GM12891 (cell line): Measurements from ENCODE around the gene CDH13.

Experiments
- DNase-seq: peaks from one replicate; pipeline ENCODE4 v3.0.0; 2011; ENCODE audit warnings: low spot score; ENCODE audit not compliant: insufficient read length
- FAIRE-seq: peaks from 2 replicates; lab custom pipeline; 2011; peaks lifted over from hg19 to GRCh38; lab: Jason Lieb, UNC
- PAX5 ChIP-seq: IDR thresholded peaks from 2 replicates; pipeline ENCODE4 v1.6.1; 2011; ENCODE audit warnings: low read length, moderate library complexity, mild to moderate bottlenecking; ENCODE audit not compliant: insufficient read depth, severe bottlenecking
- POLR2A ChIP-seq: IDR thresholded peaks from 2 replicates; pipeline ENCODE4 v1.6.1; 2011; ENCODE audit warnings: low read depth, low read length, control low read depth
- POLR2AphosphoS5 ChIP-seq: IDR thresholded peaks from 2 replicates; pipeline ENCODE4 v1.6.1; 2011; ENCODE audit warnings: low read depth, low read length, control low read depth
- POU2F2 ChIP-seq: IDR thresholded peaks from 2 replicates; pipeline ENCODE4 v1.6.1; 2011; ENCODE audit warnings: low read depth, mild to moderate bottlenecking, control low read depth, low read length, moderate library complexity
- SPI1 ChIP-seq: IDR thresholded peaks from 2 replicates; pipeline ENCODE4 v1.6.1; 2011; ENCODE audit warnings: low read depth, low read length, control low read depth
- TAF1 ChIP-seq: IDR thresholded peaks from 2 replicates; pipeline ENCODE4 v1.6.1; 2011; ENCODE audit warnings: low read depth, low read length, control low read depth

CDH13 gene

DNA sequence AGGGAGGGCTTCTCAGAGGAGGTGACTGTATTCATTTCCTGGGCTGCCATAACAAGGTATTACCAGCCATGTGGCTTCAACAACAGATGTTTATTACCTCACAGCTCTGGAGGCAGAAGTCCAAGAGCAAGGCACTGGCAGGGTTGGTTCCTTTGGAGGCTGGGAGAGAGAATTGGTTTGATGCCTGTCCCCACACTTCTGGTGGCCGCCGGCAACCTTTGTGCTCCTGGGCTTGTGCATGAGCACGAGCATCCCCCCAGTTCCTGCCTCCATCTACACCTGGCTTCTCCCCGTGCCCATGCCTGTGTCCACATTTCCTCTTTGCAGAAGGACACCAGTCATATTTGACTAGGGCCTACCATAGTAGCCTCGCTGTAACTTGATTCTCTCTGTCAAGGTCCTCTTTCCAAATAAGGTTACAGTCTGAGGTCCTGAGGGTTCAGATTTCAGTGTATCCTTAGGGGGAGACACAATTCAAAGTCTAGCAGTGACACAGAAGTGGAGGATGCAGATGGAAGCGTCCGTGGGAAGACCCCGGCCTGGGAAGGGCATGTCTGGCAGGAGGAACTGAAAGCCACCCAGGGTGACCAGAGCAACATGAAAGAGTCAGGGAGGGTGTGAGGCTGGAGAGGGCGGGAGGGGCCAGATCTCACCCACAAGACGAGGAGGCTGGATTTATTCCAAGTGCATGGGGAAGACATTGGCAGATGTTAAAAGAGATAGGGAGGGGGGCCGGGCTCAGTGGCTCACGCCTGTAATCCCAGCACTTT lies 992.8 kb downstream of the CDH13 start:
- no peak for FAIRE-seq

DNA sequence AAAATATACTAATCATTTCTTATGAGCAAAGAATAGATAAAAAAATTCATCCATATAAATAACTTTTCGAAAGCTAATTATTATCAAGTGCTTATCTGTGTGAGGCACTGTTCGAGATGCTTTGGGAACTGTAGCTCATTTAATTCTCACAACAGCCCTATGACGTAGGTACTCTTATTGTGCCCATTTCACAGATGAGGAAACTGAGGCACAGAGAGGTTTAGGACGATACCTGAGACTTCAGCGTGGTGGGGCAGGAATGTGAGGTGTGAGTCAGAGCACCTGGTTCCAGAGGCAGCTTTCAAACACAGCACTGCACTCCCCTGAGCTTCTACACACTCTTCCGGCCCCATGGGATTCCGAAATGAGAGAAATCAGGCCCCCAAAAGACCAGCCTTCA lies 995.2 kb downstream of the CDH13 start:
- no peak for FAIRE-seq
- no peak for DNase-seq
- no peak for TF ChIP-seq SPI1
- no peak for TF ChIP-seq POLR2AphosphoS5
- TF ChIP-seq PAX5: no peak
- no peak for TF ChIP-seq POU2F2
- TF ChIP-seq TAF1: no peak
- no peak for TF ChIP-seq POLR2A

More for the DNA sequence above, 992.8 kb downstream of the CDH13 start:
- no peak for DNase-seq
- no peak for TF ChIP-seq PAX5

DNA sequence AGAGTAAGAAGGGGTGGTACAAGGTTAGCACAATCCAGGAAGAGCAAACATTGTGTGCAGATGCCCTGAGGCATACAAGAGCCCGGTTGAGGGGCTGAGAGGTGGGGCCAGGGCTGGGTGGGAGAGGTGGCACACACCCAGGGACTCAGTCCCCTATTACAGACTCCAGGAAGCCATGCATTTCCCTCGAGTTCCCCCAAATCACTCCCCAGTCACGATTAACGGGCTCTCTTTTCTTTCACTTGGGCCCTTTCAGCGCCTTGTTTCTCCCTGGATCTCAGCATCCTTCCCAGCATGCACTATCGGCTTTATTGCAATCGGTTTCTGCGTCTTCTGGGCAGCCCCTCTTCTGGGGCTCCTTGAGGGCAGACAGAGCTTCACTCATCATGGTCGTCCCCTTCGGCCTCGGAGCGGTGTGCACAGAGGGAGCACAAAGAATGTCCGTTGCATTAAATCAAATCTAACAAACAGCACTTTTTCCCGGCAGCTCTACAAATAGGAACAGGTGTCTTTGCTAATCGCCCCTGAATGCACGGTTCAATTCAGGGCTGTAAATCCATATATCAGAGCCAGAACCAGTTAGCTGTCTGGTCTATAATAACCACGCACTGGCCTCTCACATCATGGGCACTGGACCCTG lies 996.4 kb downstream of the CDH13 start:
- no peak for DNase-seq
- TF ChIP-seq TAF1 (no peak), POLR2AphosphoS5 (no peak), PAX5 (no peak), POLR2A (no peak), POU2F2 (no peak), SPI1 (no peak)
- FAIRE-seq: no peak

DNA sequence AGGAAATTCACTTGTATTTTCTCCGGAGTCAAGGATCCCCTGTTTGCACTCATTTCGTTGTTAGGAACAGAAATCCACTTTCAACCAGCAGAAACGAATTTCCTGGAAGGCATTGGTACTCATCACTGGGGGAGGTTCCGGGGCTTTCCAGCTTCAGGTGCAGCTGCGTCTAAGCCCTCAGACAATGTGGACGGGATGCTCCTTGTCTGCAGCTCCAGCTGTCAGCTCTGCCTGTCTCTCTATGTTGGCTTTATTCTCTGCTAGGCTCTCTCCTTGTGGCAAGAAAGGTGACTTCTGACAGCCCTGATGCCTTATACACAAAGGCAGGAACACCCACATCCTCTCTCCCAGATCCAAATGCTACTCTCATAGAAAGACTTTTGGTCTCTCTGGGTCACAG lies 997.1 kb downstream of the CDH13 start:
- TF ChIP-seq TAF1 (no peak), SPI1 (no peak), POLR2A (no peak), PAX5 (no peak), POU2F2 (no peak), POLR2AphosphoS5 (no peak)
- DNase-seq: no peak
- FAIRE-seq: no peak

DNA sequence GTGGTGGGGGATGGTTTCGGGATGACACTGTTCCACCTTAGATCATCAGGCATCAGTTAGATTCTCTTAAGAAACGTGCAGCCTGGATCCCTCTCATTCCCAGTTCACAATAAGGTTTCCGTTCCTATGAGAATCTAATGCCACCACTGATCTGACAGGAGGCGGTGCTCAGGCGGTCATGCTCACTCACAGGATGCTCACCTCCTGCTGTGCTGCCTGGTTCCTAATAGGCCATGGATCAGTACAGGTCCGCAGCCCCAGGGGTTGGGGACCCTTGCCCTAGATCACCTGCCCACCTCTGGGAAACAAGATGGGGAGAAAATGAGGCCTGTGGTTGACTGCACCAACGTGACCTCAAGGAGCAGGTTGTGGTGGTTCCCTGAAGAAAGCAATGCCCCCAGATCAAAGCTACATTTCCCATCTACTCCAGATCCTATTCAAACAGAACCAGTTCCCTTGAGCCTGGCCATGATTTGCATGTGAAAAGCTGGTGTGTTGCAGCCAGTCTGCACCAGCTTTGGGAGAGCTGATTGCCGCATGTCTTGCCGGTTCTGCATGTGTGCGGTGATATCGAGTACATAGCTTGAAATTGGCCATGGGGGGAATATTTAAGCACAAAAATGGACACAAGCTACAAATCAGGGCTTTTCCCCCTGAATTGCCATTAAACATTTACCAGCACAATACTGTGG lies 997.8 kb downstream of the CDH13 start:
- no peak for TF ChIP-seq POLR2A
- no peak for TF ChIP-seq POU2F2
- TF ChIP-seq POLR2AphosphoS5: no peak
- TF ChIP-seq TAF1: no peak
- no peak for TF ChIP-seq SPI1
- TF ChIP-seq PAX5: no peak
- FAIRE-seq (no peak), DNase-seq (no peak)

DNA sequence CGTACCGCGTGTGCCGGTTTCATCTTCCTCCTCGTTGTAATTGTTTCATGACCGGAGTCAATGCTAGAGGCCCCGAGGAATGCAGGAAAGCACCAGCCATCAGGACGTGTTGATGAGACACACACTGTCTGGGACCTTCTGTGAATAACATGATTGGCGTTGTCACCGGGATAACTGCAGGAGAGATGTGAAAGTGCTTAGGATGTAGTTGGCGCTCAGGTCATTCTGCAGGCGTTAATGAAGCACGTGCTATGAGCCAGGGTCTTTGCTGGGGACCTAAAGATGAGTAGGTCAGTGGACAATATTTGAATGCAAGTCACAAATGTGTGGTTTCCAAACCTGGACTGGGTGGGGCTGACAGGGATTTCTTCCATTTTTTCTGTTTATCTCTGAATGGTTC lies 999.4 kb downstream of the CDH13 start:
- no peak for TF ChIP-seq SPI1
- no peak for TF ChIP-seq PAX5
- TF ChIP-seq POU2F2: no peak
- no peak for TF ChIP-seq TAF1
- TF ChIP-seq POLR2AphosphoS5: no peak
- no peak for TF ChIP-seq POLR2A
- DNase-seq (no peak), FAIRE-seq (no peak)

DNA sequence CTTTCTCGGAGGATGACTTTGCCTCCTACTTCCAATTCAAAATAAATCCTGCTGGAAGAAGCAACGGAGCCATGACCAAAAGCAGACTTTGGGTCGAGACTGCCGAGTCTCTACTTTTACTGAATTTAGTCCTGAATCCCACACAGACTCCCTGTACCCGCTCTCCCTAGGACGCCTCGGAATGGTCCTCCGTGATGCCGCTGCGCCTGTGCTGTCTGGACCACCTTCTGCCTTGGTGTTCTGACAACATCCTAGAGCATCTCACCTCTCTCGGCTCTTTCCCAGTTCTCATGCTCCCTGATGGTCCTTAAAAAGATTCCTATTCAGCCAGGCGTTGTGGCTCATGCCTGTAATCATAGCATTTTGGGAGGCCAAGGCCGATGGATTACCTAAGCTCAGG lies 999.9 kb downstream of the CDH13 start:
- FAIRE-seq: no peak
- DNase-seq: no peak
- no peak for TF ChIP-seq PAX5
- no peak for TF ChIP-seq SPI1
- no peak for TF ChIP-seq POLR2AphosphoS5

DNA sequence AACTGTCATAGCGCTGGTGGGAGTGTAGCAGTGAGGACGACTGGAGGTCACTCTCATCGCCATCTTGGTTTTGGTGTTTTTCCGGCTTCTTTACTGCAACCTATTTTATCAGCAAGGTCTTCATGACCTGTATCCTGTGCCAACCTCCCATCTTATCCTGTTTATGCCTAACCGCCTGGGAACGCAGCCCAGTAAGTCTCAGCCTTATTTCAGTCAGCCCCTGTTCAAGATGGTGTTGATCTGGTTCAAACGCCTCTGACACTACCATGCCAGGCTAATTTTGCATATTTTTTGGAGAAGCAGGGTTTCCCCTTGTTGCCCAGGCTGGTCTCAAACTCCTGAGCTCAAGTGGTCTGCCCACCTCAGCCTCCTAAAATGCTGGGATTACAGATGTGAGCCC lies 1001.2 kb downstream of the CDH13 start:
- FAIRE-seq: no peak
- no peak for TF ChIP-seq POU2F2
- no peak for TF ChIP-seq PAX5
- no peak for TF ChIP-seq SPI1
- TF ChIP-seq POLR2A: no peak
- TF ChIP-seq TAF1: no peak
- TF ChIP-seq POLR2AphosphoS5: no peak

DNA sequence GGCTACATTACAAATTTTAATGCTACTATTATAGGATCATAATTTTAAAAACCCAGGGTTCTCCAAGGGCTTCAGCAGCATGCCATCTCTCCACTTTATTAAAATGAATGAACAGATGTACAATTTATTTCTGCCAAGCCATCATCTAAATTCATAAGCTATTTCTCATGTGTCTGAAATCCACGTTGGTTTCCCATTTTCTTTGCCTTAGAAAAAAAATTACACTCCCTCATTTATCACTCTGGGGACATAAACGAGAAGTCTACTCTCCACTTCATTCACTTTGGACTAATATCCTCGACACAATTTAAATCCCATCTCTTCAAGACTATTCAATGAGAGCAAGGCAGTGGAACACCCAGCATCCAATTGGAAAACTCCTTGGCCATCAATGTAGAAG lies 1002.7 kb downstream of the CDH13 start:
- TF ChIP-seq SPI1 (no peak), PAX5 (no peak)
- DNase-seq: no peak

More for the DNA sequence above, 1001.2 kb downstream of the CDH13 start:
- DNase-seq: no peak

DNA sequence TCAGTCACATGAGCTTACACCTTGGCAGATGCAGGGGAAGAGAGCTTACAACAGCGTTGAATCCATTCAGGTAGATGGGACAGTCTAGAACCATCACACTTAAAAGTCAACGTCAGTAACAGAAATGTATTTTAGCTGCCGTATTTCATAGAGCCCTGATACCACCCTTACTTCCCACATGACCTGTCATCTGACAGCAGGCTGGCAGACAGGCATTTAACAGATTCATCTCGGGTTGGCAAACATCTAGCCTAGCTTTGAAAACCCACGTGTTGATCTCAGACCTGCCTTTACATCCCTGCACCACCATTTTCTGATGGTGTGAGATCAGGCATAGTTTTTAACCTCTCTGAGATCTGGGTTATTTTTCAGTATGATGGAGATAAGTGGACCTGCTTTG lies 1003.1 kb downstream of the CDH13 start:
- DNase-seq (no peak), FAIRE-seq (no peak)
- no peak for TF ChIP-seq PAX5
- no peak for TF ChIP-seq POU2F2
- no peak for TF ChIP-seq SPI1
- no peak for TF ChIP-seq POLR2AphosphoS5
- TF ChIP-seq POLR2A: no peak
- TF ChIP-seq TAF1: no peak

More for the DNA sequence above, 1002.7 kb downstream of the CDH13 start:
- FAIRE-seq: no peak
